AML-193 (cell line): ENCODE data around the gene MACC1.
"Not testable (repeated sequence)": the region's sequence is repeated elsewhere in the genome, so short reads cannot be mapped to it uniquely, and the experiment has no call there.

Experiments
- DNase-seq, 2 experiments: peaks; one replicate each; lab custom pipeline; 2025; lab: John Stamatoyannopoulos, UW

MACC1 gene

DNA sequence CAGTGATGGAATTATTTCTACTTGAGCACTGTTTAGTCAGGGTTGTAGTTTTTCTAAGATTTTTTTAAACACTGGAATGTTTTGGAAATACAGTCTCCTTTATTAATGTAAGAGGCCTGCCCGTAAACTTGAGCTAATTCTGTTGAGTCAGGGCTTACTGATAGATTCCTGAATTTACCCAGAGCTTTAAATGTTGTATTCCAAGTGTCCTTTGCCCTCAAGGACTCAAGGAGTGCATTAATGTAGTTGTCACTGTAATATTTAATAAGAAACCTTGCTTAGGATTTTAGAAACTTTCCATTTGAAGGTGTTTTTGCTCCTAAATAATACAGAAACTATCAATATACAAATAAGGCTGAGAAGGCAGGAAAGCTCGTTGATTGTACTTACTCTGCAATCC, 89.2 kb downstream of the MACC1 start:
- no peak for DNase-seq

DNA sequence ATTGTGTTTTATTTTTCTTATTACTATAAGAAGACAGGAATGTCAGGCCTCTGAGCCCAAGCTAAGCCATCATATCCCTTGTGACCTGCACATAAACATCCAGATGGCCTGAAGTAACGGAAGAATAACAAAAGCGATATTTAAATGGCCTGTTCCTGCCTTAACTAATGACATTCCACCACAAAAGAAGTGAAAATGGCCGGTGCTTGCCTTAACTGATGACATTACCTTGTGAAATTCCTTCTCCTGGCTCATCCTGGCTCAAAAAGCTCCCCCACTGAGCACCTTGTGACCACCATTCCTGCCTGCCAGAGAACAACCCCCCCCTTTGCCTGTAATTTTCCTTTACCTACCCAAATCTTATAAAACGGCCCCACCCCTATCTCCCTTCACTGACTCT, 91.1 kb downstream of the MACC1 start:
- not testable (repeated sequence) for DNase-seq

DNA sequence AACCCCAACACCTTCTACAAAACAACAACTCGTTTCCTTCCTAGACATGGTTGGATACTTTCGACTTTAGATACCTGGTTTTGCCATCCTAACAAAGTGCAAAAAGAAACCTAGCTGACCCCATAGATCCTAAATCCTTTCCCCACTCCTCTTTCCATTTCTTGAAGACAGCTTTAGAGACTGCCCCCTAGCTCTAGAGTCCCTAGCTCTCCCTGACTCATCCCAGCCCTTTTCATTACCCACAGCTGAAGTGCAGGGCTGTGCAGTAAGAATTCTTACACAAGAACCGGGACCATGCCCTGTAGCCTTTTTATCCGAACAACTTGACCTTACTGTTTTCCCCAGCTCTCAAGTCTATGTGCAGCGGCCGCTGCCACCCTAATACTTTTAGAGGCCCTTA, 93.1 kb downstream of the MACC1 start:
- not testable (repeated sequence) for DNase-seq

DNA sequence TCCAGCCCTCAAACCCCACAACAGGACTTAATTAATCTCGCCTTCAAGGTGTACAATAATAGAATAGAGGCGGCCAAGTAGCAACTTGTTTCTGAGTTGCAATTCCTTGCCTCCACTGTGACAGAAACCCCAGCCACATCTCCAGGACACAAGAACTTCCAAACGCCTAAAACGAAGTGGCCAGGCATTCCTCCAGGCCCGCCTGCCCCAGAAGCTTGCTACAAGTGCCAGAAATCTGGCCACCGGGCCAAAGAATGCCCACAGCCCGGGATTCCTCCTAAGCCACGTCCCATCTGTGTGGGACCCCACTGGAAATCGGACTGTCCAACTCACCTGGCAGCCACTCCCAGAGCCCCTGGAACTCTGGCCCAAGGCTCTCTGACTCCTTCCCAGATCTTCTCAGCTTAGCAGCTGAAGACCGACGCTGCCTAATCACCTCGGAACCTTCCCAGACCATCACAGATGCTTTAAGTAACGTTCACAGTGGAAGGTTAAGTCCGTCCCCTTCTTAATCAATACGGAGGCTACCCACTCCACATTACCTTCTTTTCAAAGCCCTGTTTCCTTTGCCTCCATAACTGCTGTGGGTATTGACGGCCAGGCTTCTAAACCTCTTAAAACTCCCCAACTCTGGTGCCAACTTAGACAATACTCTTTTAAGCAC, 94.4 kb downstream of the MACC1 start:
- DNase-seq: not testable (repeated sequence)

DNA sequence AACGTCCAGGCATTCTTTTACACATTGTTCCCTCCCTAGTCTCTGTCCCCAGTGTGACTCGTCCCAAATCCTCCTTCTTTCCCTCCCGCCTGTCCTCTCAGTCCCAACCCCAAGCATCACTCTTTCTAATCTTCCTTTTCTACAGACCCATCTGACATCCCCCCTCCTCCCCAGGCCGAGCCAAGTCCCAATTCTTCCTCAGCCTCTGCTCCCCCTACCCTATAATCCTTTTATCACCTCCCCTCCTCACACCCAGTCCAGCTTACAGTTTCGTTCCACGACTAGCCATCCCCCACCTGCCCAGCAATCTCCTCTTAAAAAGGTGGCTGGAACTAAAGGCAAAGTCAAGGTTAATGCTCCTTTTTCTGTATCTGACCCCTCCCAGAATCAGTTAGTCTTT, 95.1 kb downstream of the MACC1 start:
- DNase-seq: no peak

DNA sequence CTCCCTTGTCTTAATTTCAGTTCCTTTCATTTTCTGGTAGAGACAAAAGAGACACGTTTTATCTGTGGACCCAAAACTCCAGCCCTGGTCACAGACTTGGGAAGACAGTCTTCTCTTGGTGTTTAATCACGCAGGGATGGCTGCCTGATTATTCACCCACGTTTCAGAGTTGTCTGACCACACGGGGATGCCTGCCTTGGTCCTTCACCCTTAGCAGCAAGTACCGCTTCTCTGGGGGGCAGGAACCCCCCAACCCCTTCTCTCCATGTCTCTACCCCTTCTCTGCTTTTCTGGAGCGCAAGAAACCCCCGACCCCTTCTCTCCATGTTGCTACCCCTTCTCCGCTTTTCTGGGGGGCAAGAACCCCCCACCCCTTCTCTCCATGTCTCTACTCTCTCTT, 95.8 kb downstream of the MACC1 start:
- no peak for DNase-seq

- not testable (repeated sequence) for DNase-seq
Measured at GRCh38 chr7:20120611-20121168, 96.5 kb downstream of the MACC1 start.

GRCh38 chr7:20116869-20117268, 100.3 kb downstream of the MACC1 start:
- DNase-seq: no peak

- DNase-seq: peak; percentile 93 to 97
Measured at GRCh38 chr7:20114468-20114867, 102.7 kb downstream of the MACC1 start.

DNA sequence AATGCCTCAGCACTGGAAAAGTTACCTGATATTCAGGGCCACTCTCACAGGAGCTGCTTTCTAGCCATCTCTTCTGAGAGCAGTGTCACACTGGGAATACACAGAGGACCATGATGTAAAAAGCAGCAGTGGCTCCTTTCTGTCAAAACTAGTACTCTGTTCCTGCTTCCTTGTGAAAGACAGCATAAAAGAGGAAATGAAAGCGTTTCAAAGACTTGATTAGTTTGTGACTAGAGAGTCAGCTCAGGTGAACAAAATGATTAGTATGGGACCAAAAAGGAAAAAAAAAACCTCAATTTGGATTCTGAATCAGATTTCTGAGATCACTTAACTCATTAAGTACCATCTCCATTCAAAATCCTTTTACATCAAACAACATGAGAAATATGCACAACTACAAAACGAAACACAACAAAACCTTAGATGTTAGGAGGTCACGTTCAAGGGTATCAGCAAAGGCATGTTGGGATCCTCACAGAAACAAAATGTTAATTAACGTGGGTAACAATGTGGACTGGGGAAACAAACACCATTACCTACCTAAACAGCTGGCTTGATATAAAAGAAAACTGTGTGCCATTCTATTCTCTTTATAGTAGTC, 103.7 kb downstream of the MACC1 start:
- DNase-seq: peak; percentile 55 to 67

DNA sequence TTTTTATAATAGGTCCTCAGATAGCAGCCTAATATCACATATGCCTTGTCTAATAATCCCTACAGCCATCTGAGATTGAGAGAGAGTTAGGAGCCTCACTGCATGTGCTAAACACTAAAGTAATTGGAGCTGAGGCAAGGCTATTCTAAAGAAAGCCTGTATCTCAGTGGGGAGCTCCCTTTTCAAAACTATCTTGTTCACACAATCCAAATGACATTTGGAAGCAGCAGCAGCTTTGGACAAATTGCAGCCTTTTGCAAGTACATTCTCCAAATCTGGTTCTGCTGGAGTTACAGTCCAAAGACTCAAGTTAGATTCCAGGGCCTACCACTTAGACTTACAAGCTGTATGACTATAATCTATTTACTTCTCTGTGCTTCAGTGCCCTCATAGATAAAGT, 104.5 kb downstream of the MACC1 start:
- DNase-seq: no peak

DNA sequence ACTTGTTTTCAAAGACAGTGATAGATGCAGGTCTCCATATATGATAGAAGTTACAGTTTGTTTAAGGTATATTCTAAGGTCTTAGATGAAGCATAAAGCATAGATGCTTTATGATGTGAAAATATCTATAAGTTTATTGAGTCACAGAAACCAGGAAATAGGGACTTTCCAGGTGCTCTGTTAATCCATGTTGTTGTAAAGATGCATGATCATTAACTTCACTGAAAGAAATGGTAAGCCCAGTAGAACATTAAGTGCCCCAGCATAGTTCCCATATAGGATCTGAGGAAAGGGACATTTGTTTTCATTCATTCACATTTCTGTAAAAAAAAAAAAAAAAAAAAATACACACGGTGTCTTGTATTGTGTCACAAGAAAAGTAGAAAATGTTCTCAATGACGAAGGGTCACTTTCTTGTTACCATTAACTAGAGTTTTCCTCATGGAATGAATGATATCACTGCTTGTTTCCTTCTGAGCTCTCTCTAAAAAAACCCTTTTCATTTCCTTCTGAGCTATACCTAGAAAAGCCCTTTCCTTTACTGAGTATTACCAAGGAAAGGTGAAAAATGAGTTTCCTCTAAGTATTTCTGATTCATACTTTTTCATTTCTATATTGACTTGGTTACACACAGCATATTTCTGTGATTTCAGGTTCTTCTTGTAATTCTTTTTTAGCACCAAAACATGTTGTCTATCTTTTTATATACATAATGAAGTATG, 105.2 kb downstream of the MACC1 start:
- no peak for DNase-seq

GRCh38 chr7:20107582-20107981, 109.6 kb downstream of the MACC1 start:
- DNase-seq: no peak

- DNase-seq: no peak
Measured at GRCh38 chr7:20104696-20105095, 112.5 kb downstream of the MACC1 start.

GRCh38 chr7:20102982-20103381, 114.2 kb downstream of the MACC1 start:
- no peak for DNase-seq

GRCh38 chr7:20095862-20096261, 121.3 kb downstream of the MACC1 start:
- DNase-seq: no peak

GRCh38 chr7:20095436-20095835, 121.7 kb downstream of the MACC1 start:
- DNase-seq: no peak

DNA sequence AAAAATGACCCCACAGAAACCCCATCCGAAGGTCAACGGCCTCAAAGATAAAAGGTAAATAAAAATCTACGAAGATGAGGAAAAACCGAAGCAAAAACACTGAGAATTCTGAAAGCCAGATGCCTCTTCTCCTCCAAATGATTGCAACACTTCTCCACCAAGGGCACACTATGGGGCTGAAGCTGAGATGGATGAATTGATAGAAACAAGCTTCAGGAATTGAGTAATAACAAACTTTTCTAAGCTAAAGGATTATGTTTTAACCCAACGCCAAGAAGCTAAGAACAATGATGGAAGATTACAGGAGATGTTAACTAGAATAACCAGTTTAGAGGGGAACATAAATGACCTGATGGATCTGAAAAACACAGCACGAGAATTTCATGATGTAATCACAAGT, 127.8 kb downstream of the MACC1 start:
- DNase-seq: no peak

- DNase-seq: no peak
Measured at GRCh38 chr7:20085086-20085485, 132.1 kb downstream of the MACC1 start.
